Activated T-cell treated with anti-CD3 and anti-CD28 coated beads, Interleukin-2, amount 50 U/mL, for 24 hours (primary cell): ENCODE data around the gene AHDC1.

ENCODE experiments used
- DNase-seq: peaks from one replicate; pipeline ENCODE4 v3.0.0-alpha.2; 2020
- H3K27ac Mint-ChIP-seq: 2 replicates; pipeline ENCODE4 v1.8.0; 2020; ENCODE audit warnings: mild to moderate bottlenecking, mixed read lengths
- H3K27me3 Mint-ChIP-seq: 2 replicates; pipeline ENCODE4 v1.8.0; 2020; ENCODE audit warnings: mixed read lengths
- H3K36me3 Mint-ChIP-seq: 2 replicates; pipeline ENCODE4 v1.8.0; 2020; ENCODE audit warnings: low read depth, mixed read lengths
- H3K4me1 Mint-ChIP-seq: 2 replicates; pipeline ENCODE4 v1.8.0; 2020; ENCODE audit warnings: low read depth, mixed read lengths
- H3K4me3 Mint-ChIP-seq: 2 replicates; pipeline ENCODE4 v1.8.0; 2020; ENCODE audit warnings: mild to moderate bottlenecking, moderate library complexity, mixed read lengths
- H3K9me3 Mint-ChIP-seq: 2 replicates; pipeline ENCODE4 v1.8.0; 2020; ENCODE audit warnings: mixed read lengths

Gene AHDC1

GRCh38 chr1:27572679-27573426 lies 31.1 kb downstream of the AHDC1 start:
- no peak for DNase-seq
- Mint-ChIP-seq H3K4me3 (no peak overlapping the region), H3K4me1 (peaks cover 27% of the 10 kb centered on the region), H3K27me3 (peaks cover 11% of the 10 kb centered on the region), H3K27ac (no peak overlapping the region), H3K9me3 (no peaks in the 10 kb centered on the region), H3K36me3 (no peaks in the 10 kb centered on the region)

- Mint-ChIP-seq H3K9me3 (no peaks in the 10 kb centered on the region), H3K27me3 (peaks cover 10% of the 10 kb centered on the region), H3K27ac (peak overlapping the region; percentile 5), H3K4me1 (peaks cover 32% of the 10 kb centered on the region), H3K36me3 (no peaks in the 10 kb centered on the region), H3K4me3 (no peak overlapping the region)
- DNase-seq: no peak
Measured at GRCh38 chr1:27572019-27572678, 31.8 kb downstream of the AHDC1 start.

GRCh38 chr1:27571439-27572018 lies 32.4 kb downstream of the AHDC1 start:
- Mint-ChIP-seq H3K4me1 (peaks cover 27% of the 10 kb centered on the region), H3K4me3 (no peak overlapping the region), H3K27me3 (peaks cover 4% of the 10 kb centered on the region), H3K9me3 (no peaks in the 10 kb centered on the region), H3K36me3 (no peaks in the 10 kb centered on the region), H3K27ac (no peak overlapping the region)
- no peak for DNase-seq

- H3K27me3 Mint-ChIP-seq: no peaks in the 10 kb centered on the region
- H3K9me3 Mint-ChIP-seq: no peaks in the 10 kb centered on the region
- H3K4me3 Mint-ChIP-seq: no peak overlapping the region
- H3K4me1 Mint-ChIP-seq: peaks cover 26% of the 10 kb centered on the region
- H3K36me3 Mint-ChIP-seq: no peaks in the 10 kb centered on the region
- no peak overlapping the region for H3K27ac Mint-ChIP-seq
- no peak for DNase-seq
Measured at GRCh38 chr1:27570784-27571183, 33.2 kb downstream of the AHDC1 start.

DNA sequence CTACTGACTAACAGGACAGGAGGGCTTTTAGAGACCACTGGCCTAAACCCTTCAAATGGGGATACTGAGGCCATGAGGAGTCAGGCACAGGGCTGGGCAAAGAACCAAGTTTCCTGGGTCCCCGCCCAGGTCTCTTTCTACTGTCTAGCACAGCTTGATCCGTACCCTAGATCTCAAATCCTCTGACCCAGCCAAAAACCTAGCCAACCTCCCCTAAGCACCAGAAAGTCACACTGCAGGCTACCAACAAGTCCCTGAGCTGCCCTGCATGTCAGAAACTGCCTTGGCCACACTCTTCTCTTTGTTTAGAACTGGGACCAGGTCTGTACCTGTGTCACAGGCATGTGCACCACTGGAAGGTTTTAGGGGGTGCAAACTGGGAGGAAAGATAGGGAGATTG lies 33.6 kb downstream of the AHDC1 start:
- DNase-seq: no peak
- no peaks in the 10 kb centered on the region for H3K27me3 Mint-ChIP-seq
- no peak overlapping the region for H3K27ac Mint-ChIP-seq
- peaks cover 26% of the 10 kb centered on the region for H3K4me1 Mint-ChIP-seq
- no peak overlapping the region for H3K4me3 Mint-ChIP-seq
- no peaks in the 10 kb centered on the region for H3K9me3 Mint-ChIP-seq
- H3K36me3 Mint-ChIP-seq: no peaks in the 10 kb centered on the region

GRCh38 chr1:27569506-27570291 lies 34.2 kb downstream of the AHDC1 start:
- Mint-ChIP-seq H3K9me3 (no peaks in the 10 kb centered on the region), H3K4me1 (peaks cover 26% of the 10 kb centered on the region), H3K36me3 (no peaks in the 10 kb centered on the region), H3K4me3 (no peak overlapping the region), H3K27ac (no peak overlapping the region), H3K27me3 (no peaks in the 10 kb centered on the region)
- DNase-seq: no peak

GRCh38 chr1:27569088-27569460 lies 34.9 kb downstream of the AHDC1 start:
- no peak overlapping the region for H3K27ac Mint-ChIP-seq
- H3K36me3 Mint-ChIP-seq: no peaks in the 10 kb centered on the region
- no peaks in the 10 kb centered on the region for H3K9me3 Mint-ChIP-seq
- no peaks in the 10 kb centered on the region for H3K27me3 Mint-ChIP-seq
- peak overlapping the region; percentile 46 for H3K4me3 Mint-ChIP-seq
- H3K4me1 Mint-ChIP-seq: peaks cover 23% of the 10 kb centered on the region
- DNase-seq: no peak

DNA sequence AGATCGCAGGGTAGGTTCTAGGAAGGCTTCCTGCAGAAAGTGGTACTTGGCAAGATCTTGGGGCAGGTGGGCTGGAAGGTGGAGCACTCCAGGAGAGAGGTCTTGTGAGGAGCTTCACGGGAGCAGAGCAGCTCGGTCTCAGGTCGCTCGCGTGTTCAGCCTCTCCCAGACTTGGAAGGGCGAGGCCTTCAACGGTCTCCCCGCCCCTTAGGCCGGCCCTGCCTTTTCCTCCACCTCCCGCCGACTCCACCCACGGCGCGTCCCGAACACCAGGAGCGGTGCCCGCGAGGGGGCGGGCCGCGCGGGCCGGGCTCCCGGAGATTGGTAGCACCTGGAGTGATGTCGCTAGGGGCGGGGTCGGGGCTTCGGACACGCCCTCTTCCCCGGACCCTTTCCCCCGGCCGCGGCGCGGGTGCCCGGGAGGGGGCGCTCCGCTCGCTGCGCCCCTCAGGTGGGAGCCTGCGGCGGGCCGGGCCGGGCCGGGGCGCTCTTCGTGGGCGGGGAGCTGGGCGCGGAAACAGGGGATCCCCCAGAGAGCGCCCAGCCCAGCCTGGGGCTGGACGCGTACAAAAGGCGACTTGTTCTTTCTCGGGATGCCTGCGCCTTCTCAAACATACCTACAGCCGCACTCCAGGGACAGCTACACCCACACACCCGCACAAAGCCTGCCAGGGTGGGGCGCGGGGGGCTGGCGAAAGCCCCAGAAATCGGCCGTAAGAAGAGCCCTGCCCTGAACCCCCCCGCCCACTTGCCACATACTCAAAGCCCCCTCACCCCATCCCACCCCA lies 35.5 kb downstream of the AHDC1 start:
- peaks cover 23% of the 10 kb centered on the region for H3K4me1 Mint-ChIP-seq

DNA sequence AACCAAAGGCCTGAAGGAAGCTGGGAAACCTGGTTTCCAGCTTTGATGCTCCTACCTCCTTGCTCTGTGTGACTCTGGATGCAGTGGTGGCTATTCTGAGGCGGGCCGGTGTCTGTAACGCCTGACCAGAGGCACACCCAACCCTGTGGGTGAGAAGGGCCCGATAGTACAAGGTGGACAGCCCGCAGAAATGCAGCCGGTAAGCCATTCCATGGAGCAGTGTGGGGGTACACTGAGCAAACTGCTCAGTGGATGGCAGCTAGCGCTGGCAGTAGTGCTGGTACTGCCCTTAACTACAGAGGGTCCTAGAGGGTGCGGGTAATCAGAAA lies 36.0 kb downstream of the AHDC1 start:
- no peaks in the 10 kb centered on the region for H3K36me3 Mint-ChIP-seq
- H3K9me3 Mint-ChIP-seq: no peaks in the 10 kb centered on the region
- DNase-seq: no peak
- H3K4me3 Mint-ChIP-seq: peak overlapping the region; percentile 62
- peaks cover 23% of the 10 kb centered on the region for H3K4me1 Mint-ChIP-seq
- no peaks in the 10 kb centered on the region for H3K27me3 Mint-ChIP-seq
- H3K27ac Mint-ChIP-seq: peak overlapping the region; percentile 49

More for the DNA sequence above, 35.5 kb downstream of the AHDC1 start:
- H3K36me3 Mint-ChIP-seq: no peaks in the 10 kb centered on the region
- peak overlapping the region; percentile 62 for H3K4me3 Mint-ChIP-seq
- H3K27me3 Mint-ChIP-seq: no peaks in the 10 kb centered on the region
- H3K9me3 Mint-ChIP-seq: no peaks in the 10 kb centered on the region
- peak; percentile 94 for DNase-seq
- peak overlapping the region; percentile 49 for H3K27ac Mint-ChIP-seq

GRCh38 chr1:27567146-27567526 lies 36.8 kb downstream of the AHDC1 start:
- H3K27ac Mint-ChIP-seq: no peak overlapping the region
- H3K36me3 Mint-ChIP-seq: no peaks in the 10 kb centered on the region
- H3K4me1 Mint-ChIP-seq: peaks cover 24% of the 10 kb centered on the region
- no peak for DNase-seq
- H3K27me3 Mint-ChIP-seq: no peaks in the 10 kb centered on the region
- no peak overlapping the region for H3K4me3 Mint-ChIP-seq
- H3K9me3 Mint-ChIP-seq: no peaks in the 10 kb centered on the region

GRCh38 chr1:27566462-27567145 lies 37.3 kb downstream of the AHDC1 start:
- no peak for DNase-seq
- no peak overlapping the region for H3K4me3 Mint-ChIP-seq
- no peaks in the 10 kb centered on the region for H3K27me3 Mint-ChIP-seq
- H3K9me3 Mint-ChIP-seq: no peaks in the 10 kb centered on the region
- peaks cover 24% of the 10 kb centered on the region for H3K4me1 Mint-ChIP-seq
- no peaks in the 10 kb centered on the region for H3K36me3 Mint-ChIP-seq
- H3K27ac Mint-ChIP-seq: no peak overlapping the region

GRCh38 chr1:27564710-27565649 lies 39.0 kb downstream of the AHDC1 start:
- Mint-ChIP-seq H3K4me1 (peaks cover 24% of the 10 kb centered on the region), H3K4me3 (no peak overlapping the region), H3K27me3 (no peaks in the 10 kb centered on the region), H3K36me3 (no peaks in the 10 kb centered on the region), H3K27ac (no peak overlapping the region), H3K9me3 (no peaks in the 10 kb centered on the region)
- no peak for DNase-seq
